Mononuclear cell (primary cell): Measurements from ENCODE around the gene LIMK2. TPM values are rescaled to one million over a fixed set of nuclear protein-coding genes. Genes with fewer than 3 reads are reported as not detected.

Experiments
- H3K27me3 ChIP-seq: 2 replicates; pipeline ENCODE4 v1.6.0; 2011; ENCODE audit warnings: low read length, control low read depth; ENCODE audit not compliant: insufficient read depth
- H3K4me1 ChIP-seq: 2 replicates; pipeline ENCODE4 v1.5.1; 2011; ENCODE audit warnings: mild to moderate bottlenecking, low read length, control low read depth; ENCODE audit not compliant: insufficient read depth
- H3K4me3 ChIP-seq: 2 replicates; pipeline ENCODE4 v1.5.1; 2011; ENCODE audit warnings: mild to moderate bottlenecking, low read length, moderate library complexity
- H3K9me3 ChIP-seq: 2 replicates; pipeline ENCODE4 v1.5.1; 2011; ENCODE audit warnings: low read depth, mild to moderate bottlenecking, control low read depth, low read length
- total RNA-seq: library from RNA; depleted of rRNA; stranded (reverse); fragments of >200 nt; gene quantifications from one replicate; pipeline ENCODE4 v1.2.3, GENCODE V29; 2012

The LIMK2 gene
- total RNA-seq, 1 donor, result 19.7 TPM

DNA sequence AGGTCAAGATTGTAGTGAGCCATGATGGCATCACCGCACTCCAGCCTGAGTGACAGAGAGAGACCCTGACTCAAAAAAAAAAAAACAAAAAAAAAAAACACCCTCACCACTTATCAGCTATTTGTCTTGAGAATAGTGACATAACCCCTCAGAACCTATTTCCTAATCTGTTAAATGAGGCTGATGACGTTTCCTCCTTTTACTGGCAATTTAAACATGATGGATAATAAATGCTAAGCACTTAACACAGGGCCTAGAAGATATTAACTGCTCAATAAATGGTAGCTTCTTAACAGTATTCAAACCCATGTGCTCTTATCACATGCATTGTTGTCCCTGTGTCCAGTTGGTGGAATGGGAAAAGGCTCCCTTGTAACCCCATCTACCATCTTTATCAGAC is 34.6 kb downstream of the LIMK2 start:
- H3K9me3 ChIP-seq, result no peaks in the 10 kb centered on the region
- H3K4me3 ChIP-seq, result no peak overlapping the region
- H3K27me3 ChIP-seq, result no peaks in the 10 kb centered on the region
- H3K4me1 ChIP-seq, result peaks cover 15% of the 10 kb centered on the region

DNA sequence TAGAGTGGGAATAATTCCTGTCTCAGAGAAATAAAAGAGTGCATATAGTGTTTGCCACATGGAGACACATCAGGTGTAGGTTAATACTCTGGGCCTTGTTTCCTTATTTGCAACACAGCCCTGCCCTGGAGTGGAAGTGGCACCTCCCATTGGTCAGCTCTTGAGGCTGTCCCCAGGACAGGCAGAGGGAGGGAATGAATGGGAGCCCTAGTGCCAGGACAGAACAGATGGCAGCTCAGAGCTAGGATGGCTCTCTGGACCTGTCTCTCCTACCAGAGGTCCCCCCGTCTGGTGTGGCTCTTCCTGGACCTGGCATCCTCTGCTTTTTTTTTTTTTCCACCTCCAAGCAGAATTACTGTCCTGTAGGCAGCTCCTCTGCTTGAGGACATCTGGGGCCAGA is 35.6 kb downstream of the LIMK2 start:
- Histone ChIP-seq H3K27me3 (no peaks in the 10 kb centered on the region), H3K9me3 (no peaks in the 10 kb centered on the region), H3K4me1 (peaks cover 15% of the 10 kb centered on the region), H3K4me3 (no peak overlapping the region)

DNA sequence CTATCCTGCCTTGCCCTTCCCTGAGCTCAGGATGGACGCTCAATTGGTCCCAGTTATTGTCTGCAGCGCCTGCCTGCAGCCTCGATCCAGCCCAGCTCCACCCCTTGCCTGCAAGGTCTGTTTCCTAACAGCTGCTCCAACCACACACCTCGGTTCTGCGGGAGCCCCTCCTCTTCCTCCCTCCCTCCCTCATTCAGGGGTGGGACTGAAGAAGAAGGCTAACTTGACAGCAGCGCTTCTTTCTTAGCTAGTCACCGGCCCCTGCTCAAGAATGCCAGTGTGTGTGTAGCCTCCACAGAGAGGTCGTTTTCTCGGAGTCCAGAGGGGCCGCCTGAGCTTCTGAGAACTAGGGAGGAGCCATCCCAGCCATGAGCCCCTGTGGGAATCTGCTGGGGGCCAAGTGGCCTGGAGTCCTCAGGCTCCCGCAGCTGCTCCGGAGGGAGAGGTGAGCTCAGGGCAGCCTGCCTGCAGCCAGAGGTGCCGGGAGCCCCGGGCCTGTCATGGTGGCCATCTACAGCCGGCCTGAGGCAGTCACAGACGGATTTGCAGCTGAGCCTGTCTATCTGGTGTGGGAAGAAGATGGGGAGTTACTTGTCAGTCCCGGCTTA is 36.1 kb downstream of the LIMK2 start:
- peaks cover 15% of the 10 kb centered on the region for H3K4me1 ChIP-seq
- no peaks in the 10 kb centered on the region for H3K27me3 ChIP-seq
- no peak overlapping the region for H3K4me3 ChIP-seq

DNA sequence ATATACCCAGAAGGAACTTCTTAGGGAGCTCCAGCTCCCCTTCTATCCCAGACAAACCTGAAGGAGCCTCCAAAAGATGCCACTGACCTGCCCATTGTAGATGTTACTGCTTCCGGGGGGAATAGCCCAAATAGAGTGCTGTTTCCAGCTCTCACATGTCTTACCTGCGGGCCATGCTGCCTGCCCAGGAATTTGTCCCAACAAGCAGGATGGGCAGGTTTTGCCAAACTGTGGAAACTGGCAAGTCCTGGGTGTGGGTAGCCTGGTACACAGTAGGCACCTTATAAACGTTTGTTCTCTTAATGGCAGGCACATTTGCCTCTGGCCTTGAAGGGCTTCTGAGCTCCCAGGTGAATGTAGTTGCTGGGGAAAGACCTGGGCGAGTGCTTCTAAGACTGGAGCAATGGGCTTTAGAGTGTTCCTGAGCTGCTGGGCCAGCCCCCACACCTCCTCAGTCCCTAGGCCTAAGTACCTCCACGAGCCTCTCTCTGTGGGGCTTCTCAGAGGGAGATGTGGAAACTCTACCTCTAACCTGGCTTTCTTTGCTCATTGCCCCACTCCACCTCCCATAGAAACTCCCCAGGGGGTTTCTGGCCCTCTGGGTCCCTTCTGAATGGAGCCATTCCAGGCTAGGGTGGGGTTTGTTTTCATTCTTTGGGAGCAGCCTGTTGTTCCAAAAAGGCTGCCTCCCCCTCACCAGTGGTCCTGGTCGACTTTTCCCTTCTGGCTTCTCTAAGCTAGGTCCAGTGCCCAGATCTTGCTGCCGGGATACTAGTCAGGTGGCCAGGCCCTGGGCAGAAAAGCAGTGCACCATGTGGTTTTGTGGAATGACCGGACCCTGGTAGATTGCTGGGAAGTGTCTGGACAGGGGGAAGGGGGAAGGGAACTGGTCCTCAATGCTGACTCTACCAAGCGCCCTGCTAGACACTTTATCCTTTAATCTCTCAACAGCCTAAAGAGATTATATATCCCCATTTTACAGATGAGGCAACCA is 37.2 kb downstream of the LIMK2 start:
- no peaks in the 10 kb centered on the region for H3K27me3 ChIP-seq
- H3K4me3 ChIP-seq, result no peak overlapping the region
- H3K4me1 ChIP-seq, result peaks cover 15% of the 10 kb centered on the region
- H3K9me3 ChIP-seq, result no peaks in the 10 kb centered on the region

More for the DNA sequence above, 36.1 kb downstream of the LIMK2 start:
- no peaks in the 10 kb centered on the region for H3K9me3 ChIP-seq

DNA sequence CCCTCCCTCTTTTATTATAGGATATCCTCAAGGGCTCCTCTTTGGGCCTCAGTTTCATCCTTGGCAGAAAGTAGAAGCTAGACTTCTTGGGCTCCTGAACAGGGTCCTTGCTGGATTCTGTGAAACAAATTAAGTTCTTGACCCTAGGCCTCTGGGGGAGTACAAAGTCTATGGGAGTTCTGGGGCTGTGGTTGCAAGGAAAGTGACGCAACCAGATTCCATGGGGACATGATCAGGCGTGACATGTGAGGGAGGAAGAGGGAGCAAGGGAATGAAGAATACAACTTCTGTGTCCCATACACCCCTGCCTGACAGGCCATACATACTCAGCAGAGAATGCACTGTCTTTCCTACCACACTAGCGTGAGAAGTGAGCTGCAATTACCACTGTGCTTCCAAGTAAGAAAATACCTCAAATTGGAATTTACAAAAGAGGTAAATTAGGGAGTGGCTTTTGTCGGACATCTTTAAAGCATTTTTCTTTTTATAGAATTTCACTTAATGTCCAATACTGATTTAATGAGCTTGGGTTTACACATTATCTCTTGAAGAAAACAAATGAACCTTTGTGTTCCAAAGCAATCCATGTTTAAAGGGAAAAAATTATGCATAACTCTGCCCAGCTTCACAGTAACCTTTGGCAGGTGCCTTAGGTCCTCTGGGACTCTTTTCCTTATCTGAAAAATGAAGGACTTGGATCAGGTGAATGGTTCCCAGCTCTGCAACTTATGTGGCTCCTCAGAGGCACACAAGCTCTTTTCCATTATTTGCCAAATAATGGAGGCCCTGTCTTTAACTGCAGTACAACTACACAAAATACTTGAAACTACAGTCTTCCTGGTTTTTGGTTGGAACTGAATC is 38.9 kb downstream of the LIMK2 start:
- Histone ChIP-seq H3K9me3 (no peaks in the 10 kb centered on the region), H3K27me3 (no peaks in the 10 kb centered on the region), H3K4me3 (no peak overlapping the region), H3K4me1 (peaks cover 15% of the 10 kb centered on the region)

DNA sequence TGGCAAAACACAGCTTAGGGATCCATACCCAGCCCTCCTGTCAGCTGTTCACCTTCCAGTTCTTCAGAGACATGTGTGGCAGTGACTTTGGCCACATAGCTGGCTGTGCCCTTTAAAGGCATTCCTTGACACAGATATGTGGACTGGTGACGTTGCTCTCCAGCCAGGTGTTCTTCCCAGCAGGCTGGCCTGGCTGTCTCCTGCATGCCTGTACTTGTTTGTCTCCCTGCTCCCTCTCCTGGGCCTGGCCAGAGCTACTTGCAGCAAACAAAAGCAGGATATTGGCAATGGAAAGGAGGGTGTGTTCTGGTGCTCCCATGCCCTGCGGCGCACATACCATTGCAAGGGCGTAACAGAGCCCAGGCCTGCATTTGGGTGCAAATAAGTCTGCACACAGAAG is 41.9 kb downstream of the LIMK2 start:
- Histone ChIP-seq H3K9me3 (no peaks in the 10 kb centered on the region), H3K27me3 (no peaks in the 10 kb centered on the region)

DNA sequence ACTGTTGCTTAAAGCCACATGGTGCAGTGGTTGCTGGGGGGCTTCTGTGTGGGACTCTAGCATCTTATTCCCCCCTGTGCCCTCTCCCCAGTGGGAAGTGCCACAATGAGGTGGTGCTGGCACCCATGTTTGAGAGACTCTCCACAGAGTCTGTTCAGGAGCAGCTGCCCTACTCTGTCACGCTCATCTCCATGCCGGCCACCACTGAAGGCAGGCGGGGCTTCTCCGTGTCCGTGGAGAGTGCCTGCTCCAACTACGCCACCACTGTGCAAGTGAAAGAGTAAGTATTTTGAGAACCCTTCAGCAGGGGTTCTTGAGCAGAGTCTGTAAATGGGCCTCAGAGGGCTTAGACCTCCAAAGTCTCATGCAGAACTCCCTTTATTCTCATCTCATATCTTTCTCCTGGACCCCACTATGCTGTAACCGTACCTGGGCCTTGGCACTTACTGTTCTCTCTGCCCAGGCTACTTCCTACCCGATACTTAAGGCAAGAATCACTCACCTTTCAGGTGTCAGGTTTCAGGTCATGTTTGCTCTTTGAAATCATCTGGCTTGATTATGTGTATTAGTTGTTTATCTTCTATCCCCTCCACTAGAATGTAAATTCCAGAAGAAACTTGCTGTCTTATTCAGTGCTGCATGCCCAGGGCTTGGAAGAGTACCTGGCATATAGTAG is 47.8 kb downstream of the LIMK2 start:
- H3K27me3 ChIP-seq, result no peaks in the 10 kb centered on the region
- H3K4me3 ChIP-seq, result no peak overlapping the region
- H3K4me1 ChIP-seq, result no peaks in the 10 kb centered on the region
- H3K9me3 ChIP-seq, result no peaks in the 10 kb centered on the region

More for the DNA sequence above, 41.9 kb downstream of the LIMK2 start:
- H3K4me1 ChIP-seq, result no peaks in the 10 kb centered on the region
- H3K4me3 ChIP-seq, result no peak overlapping the region

DNA sequence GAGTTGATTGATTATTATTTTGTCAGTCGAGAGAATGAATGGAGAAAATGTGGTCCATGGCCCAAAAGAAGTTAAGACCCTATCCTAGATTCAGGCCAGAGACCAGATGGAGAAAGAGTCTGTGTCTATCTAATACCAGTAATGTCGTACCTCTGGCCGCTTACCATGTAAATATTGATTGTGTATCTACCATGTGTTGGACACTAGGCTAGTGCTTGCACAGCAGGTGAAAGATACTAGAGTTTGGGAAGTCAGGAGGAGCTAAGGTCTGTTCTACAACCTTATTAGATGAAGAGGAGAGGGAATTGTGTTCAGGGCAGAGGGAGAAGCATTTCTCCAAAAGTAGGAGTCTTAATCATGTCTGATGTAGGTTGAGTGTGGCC is 48.4 kb downstream of the LIMK2 start:
- no peak overlapping the region for H3K4me3 ChIP-seq
- no peaks in the 10 kb centered on the region for H3K9me3 ChIP-seq
- no peaks in the 10 kb centered on the region for H3K4me1 ChIP-seq
- no peaks in the 10 kb centered on the region for H3K27me3 ChIP-seq

DNA sequence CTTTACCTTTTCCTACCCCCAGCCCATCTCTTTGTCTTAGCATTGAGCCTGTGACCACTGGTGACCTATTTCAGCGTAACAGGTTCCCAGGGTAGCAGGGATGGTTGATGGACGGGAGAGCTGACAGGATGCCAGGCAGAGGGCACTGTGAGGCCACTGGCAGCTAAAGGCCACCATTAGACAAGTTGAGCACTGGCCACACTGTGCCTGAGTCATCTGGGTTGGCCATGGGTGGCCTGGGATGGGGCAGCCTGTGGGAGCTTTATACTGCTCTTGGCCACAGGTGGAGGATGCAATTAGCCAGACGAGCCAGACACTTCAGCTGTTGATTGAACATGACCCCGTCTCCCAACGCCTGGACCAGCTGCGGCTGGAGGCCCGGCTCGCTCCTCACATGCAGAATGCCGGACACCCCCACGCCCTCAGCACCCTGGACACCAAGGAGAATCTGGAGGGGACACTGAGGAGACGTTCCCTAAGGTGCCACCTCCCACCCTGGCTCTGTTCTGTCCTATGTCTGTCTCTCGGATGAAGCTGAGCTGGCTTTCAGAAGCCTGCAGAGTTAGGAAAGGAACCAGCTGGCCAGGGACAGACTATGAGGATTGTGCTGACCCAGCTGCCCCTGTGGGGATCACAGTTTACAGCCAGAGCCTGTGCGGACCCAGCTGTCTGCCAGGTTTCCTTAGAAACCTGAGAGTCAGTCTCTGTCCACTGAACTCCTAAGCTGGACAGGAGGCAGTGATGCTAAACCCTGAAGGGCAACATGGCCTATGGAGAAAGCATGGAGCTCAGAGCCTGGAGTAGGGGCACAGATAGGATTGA is 50.4 kb downstream of the LIMK2 start:
- Histone ChIP-seq H3K4me1 (no peaks in the 10 kb centered on the region), H3K27me3 (no peaks in the 10 kb centered on the region), H3K9me3 (no peaks in the 10 kb centered on the region), H3K4me3 (no peak overlapping the region)

DNA sequence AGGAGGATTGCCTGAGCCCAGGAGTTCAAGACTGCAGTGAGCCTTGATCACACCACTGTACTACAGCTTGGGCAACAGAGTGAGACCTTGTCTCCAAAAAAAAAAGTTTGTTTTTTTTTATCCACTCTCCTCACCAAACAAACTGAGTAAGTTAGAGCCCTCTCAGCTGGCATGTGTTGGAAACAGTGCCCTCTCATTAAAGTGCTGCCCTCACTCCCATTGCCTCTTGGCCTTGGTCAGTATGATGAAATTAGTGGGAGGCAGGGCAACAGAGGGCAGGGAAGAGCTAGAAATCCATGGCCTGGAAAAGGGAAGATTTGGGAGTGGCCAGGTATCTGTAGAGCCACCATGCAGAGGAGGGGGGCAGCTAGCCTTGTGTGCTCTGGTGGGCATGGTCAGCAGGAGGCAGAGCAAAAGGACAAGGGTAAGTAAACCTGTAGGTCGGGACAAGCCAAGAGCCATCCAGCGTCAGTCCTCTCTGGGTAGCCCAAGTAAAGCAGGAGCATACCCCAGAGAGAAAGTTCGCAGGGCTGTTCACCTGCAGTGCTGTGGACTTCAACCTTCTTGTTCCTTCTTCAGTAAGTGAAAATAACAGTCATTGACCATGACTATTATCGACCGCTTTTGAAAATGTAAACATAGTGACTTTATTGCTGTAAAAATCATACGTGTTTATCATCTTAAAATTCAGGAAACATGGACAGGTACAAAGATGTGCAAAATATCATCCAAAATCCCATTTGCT is 52.0 kb downstream of the LIMK2 start:
- no peaks in the 10 kb centered on the region for H3K27me3 ChIP-seq
- H3K4me3 ChIP-seq, result no peak overlapping the region
- no peaks in the 10 kb centered on the region for H3K9me3 ChIP-seq
- no peaks in the 10 kb centered on the region for H3K4me1 ChIP-seq

DNA sequence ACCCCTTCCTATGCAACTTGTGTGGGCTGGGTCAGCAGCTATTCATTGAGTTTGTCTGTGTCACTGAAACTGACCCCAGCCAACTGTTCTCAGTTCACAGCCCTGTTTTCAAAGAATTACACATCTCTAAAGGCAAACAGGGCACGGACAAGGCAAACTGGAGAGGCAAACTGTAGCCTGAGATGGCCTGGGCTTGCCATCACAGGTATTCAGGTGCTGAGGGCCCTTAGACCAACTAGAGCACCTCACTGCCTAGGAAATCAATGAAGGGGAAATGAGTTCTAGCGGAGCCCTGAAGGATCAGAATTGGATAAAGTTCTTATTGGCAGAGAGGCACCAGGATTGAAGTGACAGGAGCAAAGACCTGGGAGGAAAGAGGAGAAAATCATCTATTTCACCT is 56.2 kb downstream of the LIMK2 start:
- Histone ChIP-seq H3K4me1 (peaks cover 10% of the 10 kb centered on the region), H3K27me3 (no peaks in the 10 kb centered on the region), H3K9me3 (no peaks in the 10 kb centered on the region), H3K4me3 (no peak overlapping the region)

DNA sequence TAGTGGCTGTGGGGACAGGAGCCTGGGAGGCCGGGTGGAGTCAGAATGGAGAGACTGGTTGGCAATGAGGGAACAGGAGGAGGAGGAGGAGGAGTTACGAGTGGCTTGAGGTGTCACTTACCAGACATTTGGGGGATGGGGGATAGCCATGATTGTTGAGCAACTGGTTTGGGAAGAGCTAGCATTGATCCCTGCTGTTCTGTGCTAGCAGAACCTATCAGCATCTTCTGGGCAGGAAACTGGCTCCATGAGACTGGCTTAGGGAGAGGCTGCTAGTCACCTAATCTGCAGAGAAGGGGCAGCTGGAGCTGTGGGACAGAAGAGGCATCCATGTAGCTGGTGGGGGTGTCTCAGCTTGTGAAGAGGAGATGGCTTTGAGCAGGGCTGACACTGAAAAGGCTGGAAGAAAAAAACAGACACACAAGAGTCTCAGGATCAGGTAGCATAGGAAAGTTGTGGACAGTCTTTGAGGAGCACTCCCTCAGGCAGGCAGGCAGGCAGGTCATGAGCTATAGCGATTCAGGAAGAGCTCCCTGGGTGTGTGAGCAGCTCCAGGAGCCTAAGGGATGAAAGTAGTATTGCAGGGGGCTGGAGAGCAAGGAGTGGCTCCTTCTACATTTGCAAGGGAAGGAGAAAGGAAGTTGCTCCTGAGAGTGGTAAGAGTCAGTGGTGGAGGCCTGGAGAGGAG is 57.9 kb downstream of the LIMK2 start:
- H3K4me3 ChIP-seq, result no peak overlapping the region
- H3K27me3 ChIP-seq, result no peaks in the 10 kb centered on the region
- H3K9me3 ChIP-seq, result no peaks in the 10 kb centered on the region
- peaks cover 11% of the 10 kb centered on the region for H3K4me1 ChIP-seq

DNA sequence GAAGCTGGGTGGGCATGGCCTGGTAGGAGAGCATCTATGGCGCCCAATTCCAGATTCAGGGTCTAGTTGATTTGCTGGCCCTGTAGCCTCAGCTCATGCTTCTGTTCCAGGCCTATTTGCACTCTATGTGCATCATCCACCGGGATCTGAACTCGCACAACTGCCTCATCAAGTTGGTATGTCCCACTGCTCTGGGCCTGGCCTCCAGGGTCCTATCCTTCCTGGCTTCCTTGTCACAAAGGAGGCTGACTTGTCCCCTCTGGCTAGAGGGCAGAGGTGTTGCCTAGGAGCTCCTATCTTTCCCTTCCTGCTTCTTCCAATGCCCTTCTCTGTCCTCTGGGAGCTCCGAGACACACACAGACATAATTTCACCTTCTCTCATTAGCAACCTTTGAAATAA is 58.9 kb downstream of the LIMK2 start:
- Histone ChIP-seq H3K4me1 (peaks cover 13% of the 10 kb centered on the region), H3K9me3 (no peaks in the 10 kb centered on the region), H3K4me3 (no peak overlapping the region), H3K27me3 (no peaks in the 10 kb centered on the region)
